Muscle layer of duodenum (tissue), 2 donors: ENCODE results near the gene GLYR1.
"Not testable (repeated sequence)": the region's sequence is repeated elsewhere in the genome, so short reads cannot be mapped to it uniquely, and the experiment has no call there.

ENCODE experiments used
- H3K27ac ChIP-seq: one replicate; pipeline ENCODE4 v1.7.0; 2013; ENCODE audit warnings: mild to moderate bottlenecking, low read length
- H3K27me3 ChIP-seq: one replicate; pipeline ENCODE4 v1.7.0; 2013; ENCODE audit warnings: low read depth, mild to moderate bottlenecking, control low read depth, low read length
- H3K36me3 ChIP-seq, 2 donors: one replicate each; pipeline ENCODE4 v1.7.0; 2013; ENCODE audit warnings: low read length in 2 of 2, control low read depth in 1 of 2, mild to moderate bottlenecking in 1 of 2; ENCODE audit not compliant: insufficient read depth in 2 of 2, control insufficient read depth in 1 of 2
- H3K4me1 ChIP-seq, 2 donors: one replicate each; pipeline ENCODE4 v1.7.0; 2013; ENCODE audit warnings: low read length in 2 of 2, mild to moderate bottlenecking in 2 of 2, control low read depth in 1 of 2, moderate library complexity in 1 of 2; ENCODE audit not compliant: insufficient read depth in 2 of 2, control insufficient read depth in 1 of 2
- H3K4me3 ChIP-seq, 2 donors: one replicate each; pipeline ENCODE4 v1.7.0; 2013; ENCODE audit warnings: low read length in 2 of 2, low read depth in 1 of 2, mild to moderate bottlenecking in 1 of 2
- H3K9me3 ChIP-seq, 2 donors: one replicate each; pipeline ENCODE4 v1.7.0; 2013; ENCODE audit warnings: low read length in 2 of 2, control low read depth in 1 of 2, mild to moderate bottlenecking in 1 of 2; ENCODE audit not compliant: control insufficient read depth in 1 of 2
- donor health status: healthy.

GLYR1 gene

DNA sequence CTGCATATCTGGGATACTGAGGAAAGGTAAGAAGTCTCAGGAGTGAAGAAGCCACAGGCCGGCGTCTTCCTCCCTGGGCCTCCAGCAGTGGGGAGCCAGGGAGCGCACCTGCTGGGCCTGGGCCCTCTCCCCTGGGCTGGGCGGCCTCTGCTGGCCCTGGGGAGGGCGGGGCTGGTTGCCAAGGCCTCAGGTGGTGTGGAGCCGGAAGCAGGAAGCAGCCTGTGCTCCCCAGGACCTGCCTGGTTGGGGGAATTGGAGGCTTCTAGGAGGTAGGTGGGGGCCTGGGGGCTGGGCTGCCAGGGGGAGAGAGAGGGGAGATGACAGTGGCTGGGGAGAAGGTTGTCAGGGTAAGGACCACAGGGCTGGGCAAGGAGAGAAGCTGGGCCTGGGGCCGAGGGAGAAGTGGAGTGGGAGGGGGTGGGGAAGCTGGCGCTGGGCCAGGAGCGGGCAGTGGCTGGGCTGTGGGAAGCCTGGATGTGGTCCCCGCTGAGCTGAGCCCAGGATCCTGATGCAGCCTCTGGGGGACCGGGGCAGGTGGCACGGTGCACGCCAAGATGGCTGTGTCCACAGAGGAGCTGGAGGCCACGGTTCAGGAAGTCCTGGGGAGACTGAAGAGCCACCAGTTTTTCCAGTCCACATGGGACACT is 51.8 kb downstream of the GLYR1 start, which contains the start of gene SMIM22:
TSS of gene SMIM22 (plus strand) at position 189 of the 647 bp plus-strand sequence. CDS start at position 555, 366 bp downstream.
- Histone ChIP-seq H3K27ac (no peak within 1 kb of the TSS), H3K36me3 (peaks cover 7 to 42% of the 10 kb centered on the region in 2 donors), H3K4me1 (peaks cover 0 to 1% of the 10 kb centered on the region in 2 donors), H3K9me3 (no peaks in the 10 kb centered on the region), H3K4me3 (peak within 1 kb of the TSS in 1 of 2 donors; percentile 33), H3K27me3 (no peaks in the 10 kb centered on the region)

DNA sequence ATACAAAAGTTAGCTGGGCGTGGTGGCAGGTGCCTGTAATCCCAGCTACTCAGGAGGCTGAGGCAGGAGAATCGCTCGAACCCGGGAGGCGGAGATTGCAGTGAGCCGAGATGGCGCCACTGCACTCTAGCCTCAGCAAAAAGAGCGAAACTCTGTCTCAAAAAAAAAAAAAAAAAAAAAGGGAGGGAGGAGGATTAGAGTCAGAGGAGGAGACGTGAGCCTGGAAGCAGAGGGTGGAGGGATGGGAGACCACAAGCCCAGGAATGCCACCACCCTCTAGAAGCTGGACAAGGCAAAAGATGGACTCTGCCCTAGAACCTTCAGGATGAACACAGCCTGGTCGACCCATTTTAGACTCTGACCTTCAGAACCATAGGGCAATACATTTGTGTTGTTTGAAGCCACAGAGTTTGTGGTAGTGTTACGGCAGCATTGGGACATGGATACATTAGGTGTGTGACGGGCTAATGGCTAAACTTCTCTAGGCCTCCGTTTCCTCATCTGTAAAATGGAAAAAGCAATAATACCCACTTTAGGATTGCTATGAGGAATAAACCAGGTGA is 54.1 kb downstream of the GLYR1 start:
- H3K36me3 ChIP-seq: peaks cover 0 to 19% of the 10 kb centered on the region in 2 donors
- H3K27me3 ChIP-seq: no peaks in the 10 kb centered on the region
- no peak overlapping the region for H3K27ac ChIP-seq
- H3K4me1 ChIP-seq: no peaks in the 10 kb centered on the region
- no peak overlapping the region for H3K4me3 ChIP-seq
- no peaks in the 10 kb centered on the region for H3K9me3 ChIP-seq

DNA sequence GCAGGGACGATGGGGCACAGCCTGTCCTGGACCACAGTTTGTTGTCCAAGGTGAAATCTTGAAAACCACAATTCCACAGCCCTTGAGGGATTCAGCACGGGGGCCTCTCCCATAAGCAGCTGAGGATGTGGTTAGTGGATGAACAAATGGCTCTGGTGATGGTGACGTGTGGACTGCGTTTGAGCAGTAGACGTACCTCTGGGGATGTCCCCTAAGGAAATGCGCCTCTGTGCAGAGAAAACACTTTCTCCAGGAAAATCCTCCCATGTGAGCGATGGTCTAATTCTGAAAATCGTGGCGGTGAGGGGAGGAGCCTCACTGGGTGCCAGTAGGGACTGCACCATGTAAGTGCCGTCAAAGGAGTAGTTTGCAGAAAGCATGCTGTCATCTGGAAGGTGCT is 56.2 kb downstream of the GLYR1 start:
- Histone ChIP-seq H3K4me1 (no peaks in the 10 kb centered on the region), H3K4me3 (no peak overlapping the region), H3K36me3 (peaks cover 0 to 5% of the 10 kb centered on the region in 2 donors), H3K9me3 (no peaks in the 10 kb centered on the region), H3K27me3 (no peaks in the 10 kb centered on the region), H3K27ac (no peak overlapping the region)

DNA sequence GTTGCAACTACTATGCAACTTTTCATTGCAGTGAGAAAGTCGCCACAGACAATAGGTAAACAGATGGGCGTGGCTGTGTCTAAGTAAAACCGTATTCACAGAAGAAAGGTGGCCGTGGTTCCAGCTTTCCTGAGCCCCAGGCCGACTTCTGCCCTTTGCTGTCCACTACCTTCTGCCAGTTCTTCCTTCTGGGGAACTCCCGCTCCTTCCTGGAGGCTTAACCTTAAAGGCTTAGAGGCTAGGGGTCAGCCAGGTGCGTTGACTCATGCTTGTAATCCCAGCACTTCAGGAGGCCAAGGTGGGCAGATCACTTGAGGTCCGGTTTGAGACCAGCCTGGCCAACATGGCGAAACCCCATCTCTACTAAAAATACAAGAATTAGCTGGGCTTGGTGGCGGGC is 56.8 kb downstream of the GLYR1 start:
- H3K4me3 ChIP-seq: no peak overlapping the region
- no peaks in the 10 kb centered on the region for H3K36me3 ChIP-seq
- no peak overlapping the region for H3K27ac ChIP-seq
- H3K27me3 ChIP-seq: no peaks in the 10 kb centered on the region
- H3K9me3 ChIP-seq: no peaks in the 10 kb centered on the region
- no peaks in the 10 kb centered on the region for H3K4me1 ChIP-seq

DNA sequence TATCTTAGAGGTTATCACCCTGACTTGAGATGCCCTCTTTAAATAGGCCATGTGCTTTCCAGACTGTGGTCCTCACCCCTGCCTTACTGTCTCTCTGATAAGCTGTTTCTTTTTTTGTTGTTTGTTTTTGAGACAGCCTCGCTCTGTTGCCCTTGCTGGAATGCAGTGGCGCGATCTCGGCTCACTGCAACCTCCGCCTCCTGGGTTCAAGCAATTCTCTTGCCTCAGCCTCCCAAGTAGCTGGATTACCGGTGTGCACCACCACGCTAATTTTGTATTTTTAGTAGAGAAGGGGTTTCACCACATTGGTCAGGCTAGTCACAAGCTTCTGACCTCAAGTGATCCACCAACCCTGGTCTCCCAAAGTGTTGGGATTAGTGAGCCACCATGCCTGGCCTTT is 58.2 kb downstream of the GLYR1 start:
- H3K27ac ChIP-seq: no peak overlapping the region
- H3K9me3 ChIP-seq: no peaks in the 10 kb centered on the region

DNA sequence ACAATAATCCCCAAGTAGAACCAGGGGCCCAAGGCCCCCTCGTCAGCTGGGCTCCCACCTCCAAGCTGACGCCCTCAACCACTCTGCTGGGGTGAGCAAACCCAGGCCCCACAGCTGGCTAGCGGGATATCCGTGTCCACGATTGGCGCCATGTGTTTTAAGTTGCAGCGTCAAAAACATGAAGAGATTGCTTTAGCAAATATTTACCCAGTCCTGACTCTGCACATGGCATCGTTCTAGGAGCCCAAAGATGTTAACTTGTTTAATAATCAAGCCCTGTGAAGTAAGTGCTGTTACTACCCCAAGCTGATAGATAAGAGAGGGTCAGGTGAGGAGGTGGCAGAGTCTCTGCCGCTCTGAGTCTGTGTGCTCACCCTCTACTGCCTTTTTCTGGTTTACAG is 58.6 kb downstream of the GLYR1 start:
- no peaks in the 10 kb centered on the region for H3K9me3 ChIP-seq
- no peaks in the 10 kb centered on the region for H3K36me3 ChIP-seq
- H3K4me3 ChIP-seq: no peak overlapping the region
- no peaks in the 10 kb centered on the region for H3K27me3 ChIP-seq
- H3K27ac ChIP-seq: no peak overlapping the region
- H3K4me1 ChIP-seq: no peaks in the 10 kb centered on the region

More for the DNA sequence above, 58.2 kb downstream of the GLYR1 start:
- H3K4me3 ChIP-seq: no peak overlapping the region
- no peaks in the 10 kb centered on the region for H3K27me3 ChIP-seq
- H3K4me1 ChIP-seq: no peaks in the 10 kb centered on the region
- no peaks in the 10 kb centered on the region for H3K36me3 ChIP-seq

DNA sequence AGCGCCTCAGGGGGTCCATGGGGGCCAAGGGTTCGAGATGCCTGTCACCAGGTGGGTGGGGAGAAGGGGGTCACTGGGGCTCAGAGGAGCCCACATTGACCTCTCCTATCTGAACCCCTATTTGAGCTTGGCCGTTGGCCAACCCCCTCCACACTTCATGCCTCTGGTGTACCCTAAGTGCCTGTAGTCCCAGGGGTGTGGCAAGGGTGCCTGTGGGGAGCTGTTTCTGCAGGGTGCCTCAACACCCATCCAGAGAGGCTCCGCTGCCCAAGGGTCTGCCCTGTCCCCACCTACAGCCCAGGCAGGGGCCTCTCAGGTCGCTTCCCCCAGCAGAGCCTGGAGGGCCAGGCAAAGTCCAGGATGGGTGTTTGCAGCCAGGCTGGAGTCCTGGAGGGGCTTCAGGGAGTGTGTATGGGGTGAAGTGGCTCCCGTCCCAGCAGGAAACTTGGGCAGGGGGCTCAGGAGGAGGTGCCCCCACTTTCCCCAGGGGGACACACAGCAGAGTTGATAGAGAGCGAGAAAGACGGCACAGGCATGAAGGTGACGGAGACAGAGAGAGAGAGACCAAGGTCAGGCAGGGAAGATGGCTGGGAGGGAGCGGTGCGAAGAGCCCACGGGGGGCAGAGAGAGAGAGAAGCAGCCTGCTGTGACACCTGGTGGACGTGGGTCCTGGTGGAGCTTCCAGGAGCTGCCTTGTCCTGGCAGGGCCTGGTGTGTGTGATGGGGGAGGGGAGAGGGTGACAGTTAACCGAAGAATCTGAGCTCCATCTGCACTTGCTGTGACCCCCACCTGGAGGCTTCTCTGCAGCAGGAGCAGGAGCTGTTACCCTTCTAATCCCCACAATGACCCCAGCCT is 59.2 kb downstream of the GLYR1 start, which contains the start of gene SEPTIN12:
TSS of gene SEPTIN12 (minus strand) at position 719 of the 856 bp plus-strand sequence. CDS start at position 19, 700 bp downstream.
- Histone ChIP-seq H3K4me1 (no peaks in the 10 kb centered on the region), H3K4me3 (no peak within 1 kb of the TSS), H3K36me3 (no peaks in the 10 kb centered on the region), H3K9me3 (no peaks in the 10 kb centered on the region), H3K27me3 (no peaks in the 10 kb centered on the region), H3K27ac (no peak within 1 kb of the TSS)

DNA sequence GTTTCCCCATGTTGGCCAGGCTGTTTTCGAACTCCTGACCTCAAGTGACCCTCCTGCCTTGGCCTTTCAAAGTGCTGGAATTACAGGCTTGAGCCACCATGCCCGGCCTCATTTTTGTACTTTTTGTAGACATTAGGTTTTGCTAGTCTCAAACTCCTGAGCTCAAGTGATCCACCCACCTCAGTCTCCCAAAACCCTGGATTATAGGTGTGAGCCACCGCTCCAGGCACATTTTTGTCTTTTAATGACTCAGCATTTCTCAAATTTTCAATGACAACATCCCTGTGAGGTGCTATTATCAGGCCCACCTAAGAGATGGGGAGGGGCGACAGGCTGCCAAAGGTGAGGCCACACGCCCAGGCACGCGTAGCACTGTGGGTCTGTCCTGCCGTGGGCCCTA is 60.0 kb downstream of the GLYR1 start:
- no peaks in the 10 kb centered on the region for H3K27me3 ChIP-seq
- no peaks in the 10 kb centered on the region for H3K9me3 ChIP-seq

DNA sequence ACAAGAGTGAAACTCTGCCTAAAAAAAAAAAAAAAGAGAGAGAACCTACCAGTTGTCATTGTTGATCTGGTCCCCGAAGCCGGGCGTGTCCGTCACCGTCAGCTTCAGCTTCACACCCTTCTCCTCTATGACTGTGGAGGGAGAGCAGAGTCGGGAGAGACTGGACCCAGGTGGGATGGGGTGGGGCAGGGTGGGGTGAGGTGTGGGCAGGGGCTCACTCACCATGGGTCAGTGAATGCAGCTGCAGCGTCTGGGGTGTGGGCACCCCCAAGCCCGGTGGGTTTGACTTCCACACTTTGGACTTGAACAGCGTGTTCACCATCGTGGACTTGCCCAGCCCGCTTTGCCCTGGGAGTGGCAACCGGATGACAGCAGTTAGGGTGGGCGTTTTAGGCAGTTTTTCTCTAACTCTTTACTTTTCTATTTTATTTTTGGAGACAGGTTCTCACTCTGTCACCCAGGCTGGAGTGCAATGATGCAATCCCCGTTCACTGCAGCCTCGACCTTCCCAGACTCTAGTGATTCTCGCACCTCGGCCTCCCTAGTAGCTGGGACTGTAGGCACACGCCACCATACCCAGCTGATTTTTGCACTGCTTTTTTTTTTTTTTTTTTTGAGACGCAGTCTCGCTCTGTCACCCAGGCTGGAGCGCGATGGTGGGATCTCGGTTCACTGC is 61.2 kb downstream of the GLYR1 start:
- no peaks in the 10 kb centered on the region for H3K9me3 ChIP-seq
- no peak overlapping the region for H3K27ac ChIP-seq
- no peaks in the 10 kb centered on the region for H3K4me1 ChIP-seq
- no peaks in the 10 kb centered on the region for H3K36me3 ChIP-seq
- H3K4me3 ChIP-seq: no peak overlapping the region
- H3K27me3 ChIP-seq: no peaks in the 10 kb centered on the region

More for the DNA sequence above, 60.0 kb downstream of the GLYR1 start:
- H3K4me1 ChIP-seq: no peaks in the 10 kb centered on the region
- H3K27ac ChIP-seq: no peak overlapping the region
- no peak overlapping the region for H3K4me3 ChIP-seq
- H3K36me3 ChIP-seq: no peaks in the 10 kb centered on the region

DNA sequence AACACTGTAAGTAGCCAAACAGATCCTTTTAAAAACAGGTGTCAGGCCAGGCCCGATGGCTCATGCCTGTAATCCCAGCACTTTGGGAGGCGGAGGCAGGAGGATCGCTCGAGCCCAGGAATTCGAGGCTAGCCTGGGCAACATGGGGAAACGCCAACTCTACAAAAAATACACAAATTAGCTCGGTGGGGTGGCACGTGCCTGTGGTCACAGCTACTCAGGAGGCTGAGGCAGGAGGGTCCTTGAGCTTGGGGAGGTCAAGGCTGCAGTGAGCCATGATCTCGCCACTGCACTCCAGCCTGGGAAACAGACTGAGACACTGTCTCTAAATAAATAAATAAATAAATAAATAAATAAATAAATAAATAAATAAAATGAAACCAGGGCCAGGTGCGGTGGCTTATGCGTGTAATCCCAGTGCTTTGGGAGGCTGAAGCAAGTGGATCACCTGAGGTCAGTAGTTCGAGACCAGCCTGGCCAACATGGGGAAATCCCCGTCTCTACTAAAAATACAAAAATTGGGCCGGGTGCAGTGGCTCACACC is 62.6 kb downstream of the GLYR1 start:
- not testable (repeated sequence) for H3K4me3 ChIP-seq, H3K36me3 ChIP-seq, H3K4me1 ChIP-seq, H3K27me3 ChIP-seq, H3K27ac ChIP-seq, H3K9me3 ChIP-seq

DNA sequence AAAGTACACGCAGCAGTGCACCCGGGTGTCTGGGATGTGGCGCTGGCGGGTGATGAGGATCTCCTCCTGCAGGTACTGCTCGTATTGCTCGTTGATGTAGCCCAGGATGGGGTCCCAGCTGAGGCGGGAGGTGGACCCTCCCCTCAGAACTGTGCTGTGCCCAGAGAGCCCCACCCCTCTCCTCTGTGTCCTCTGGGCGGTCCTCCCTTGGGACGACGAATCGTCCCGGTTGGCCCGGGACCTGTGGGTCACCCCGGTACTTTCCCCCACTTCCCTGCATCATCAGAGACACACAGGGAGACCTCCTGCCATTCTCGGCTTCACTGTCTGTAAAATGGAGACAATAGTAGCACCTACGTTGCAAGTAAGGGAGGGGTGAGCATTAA is 63.1 kb downstream of the GLYR1 start:
- H3K27ac ChIP-seq: no peak overlapping the region
- no peak overlapping the region for H3K4me3 ChIP-seq
- no peaks in the 10 kb centered on the region for H3K4me1 ChIP-seq
- no peaks in the 10 kb centered on the region for H3K9me3 ChIP-seq
- H3K27me3 ChIP-seq: no peaks in the 10 kb centered on the region
- no peaks in the 10 kb centered on the region for H3K36me3 ChIP-seq
